T-cell (primary cell): ENCODE measurements around the gene ZNF518A. TPM values are rescaled to one million over a fixed set of nuclear protein-coding genes. Genes with fewer than 3 reads are reported as not detected.
A peak's percentile ranks its signal among the peaks of the same experiment; 100 is the strongest.

Experiments
- ATAC-seq, 4 experiments: fragments of 200-7000 bp in 3 of 4; fragments of 150-1000 bp in 1 of 4; cut with Tn5 transposase; replicated peaks in 1 of 4; 1 replicate in 3 of 4; 2 replicates in 1 of 4; pipeline ENCODE4 v1.10.0; 2021; ENCODE audit warnings: moderate library complexity in 3 of 4, mild to moderate bottlenecking in 2 of 4, moderate number of reproducible peaks in 1 of 4
- CTCF ChIA-PET, 2 donors: fragments of 300-600 bp; sonication (Branson Sonifier 250); formaldehyde crosslinking; loops; one replicate each; lab custom pipeline; 2022; ENCODE audit warnings: antibody characterized with exemption in 2 of 2; lab: Charles Lee
- POLR2A ChIA-PET, 2 donors: fragments of 300-600 bp; sonication (Branson Sonifier 250); formaldehyde crosslinking; loops; one replicate each; lab custom pipeline; 2022; ENCODE audit warnings: antibody characterized with exemption in 2 of 2; lab: Charles Lee
- DNase-seq, 35 experiments: peaks; one replicate each; pipeline versions ENCODE4 v3.0.0 to v3.0.0-alpha.2; 2013 to 2023
- H3K27ac ChIP-seq: one replicate; pipeline ENCODE4 v1.5.1; 2013; ENCODE audit warnings: low read length
- H3K27me3 ChIP-seq, 2 experiments: replicated peaks in 1 of 2; 1 replicate in 1 of 2; 2 replicates in 1 of 2; pipeline versions ENCODE4 v1.6.1 to v1.7.0; 2013; ENCODE audit warnings: low read length in 1 of 2, mixed read lengths in 1 of 2; ENCODE audit not compliant: control insufficient read depth in 2 of 2, insufficient read depth in 2 of 2; ENCODE audit errors: extremely low read depth in 1 of 2
- H3K36me3 ChIP-seq, 2 donors: 1 replicate in 1 of 2; 2 replicates in 1 of 2; pipeline versions ENCODE4 v1.6.1 to v1.7.0; 2013; ENCODE audit warnings: low read length in 1 of 2; ENCODE audit not compliant: control insufficient read depth in 2 of 2, insufficient read depth in 1 of 2; ENCODE audit errors: extremely low read depth in 1 of 2
- H3K4me1 ChIP-seq, 2 experiments: 1 replicate in 1 of 2; 2 replicates in 1 of 2; pipeline versions ENCODE4 v1.6.1 to v1.7.0; 2013; ENCODE audit warnings: low read length in 2 of 2, mixed read lengths in 1 of 2; ENCODE audit not compliant: insufficient read depth in 2 of 2, control insufficient read depth in 1 of 2; ENCODE audit errors: extremely low read depth in 1 of 2
- H3K4me3 ChIP-seq, 2 donors: 1 replicate in 1 of 2; 2 replicates in 1 of 2; pipeline versions ENCODE4 v1.5.1 to v1.7.0; 2013; ENCODE audit warnings: mild to moderate bottlenecking in 2 of 2, low read length in 1 of 2, moderate library complexity in 1 of 2; ENCODE audit not compliant: control insufficient read depth in 1 of 2; ENCODE audit errors: extremely low read depth in 1 of 2
- H3K9me3 ChIP-seq: 2 replicates; pipeline ENCODE4 v1.7.0; 2013
- H3K27ac Mint-ChIP-seq, 2 donors: one replicate each; pipeline ENCODE4 v1.8.0; 2020 to 2021; ENCODE audit warnings: mild to moderate bottlenecking in 2 of 2, mixed read lengths in 2 of 2
- H3K27me3 Mint-ChIP-seq, 2 donors: one replicate each; pipeline ENCODE4 v1.8.0; 2021 to 2022; ENCODE audit warnings: mixed read lengths in 2 of 2
- H3K36me3 Mint-ChIP-seq: one replicate; pipeline ENCODE4 v1.8.0; 2021; ENCODE audit warnings: mixed read lengths
- H3K4me1 Mint-ChIP-seq, 3 donors: one replicate each; pipeline ENCODE4 v1.8.0; 2020 to 2022; ENCODE audit warnings: mixed read lengths in 3 of 3, mild to moderate bottlenecking in 1 of 3
- H3K4me3 Mint-ChIP-seq, 3 donors: one replicate each; pipeline ENCODE4 v1.8.0; 2020 to 2022; ENCODE audit warnings: mild to moderate bottlenecking in 3 of 3, mixed read lengths in 3 of 3, moderate library complexity in 3 of 3
- H3K9me3 Mint-ChIP-seq, 3 donors: one replicate each; pipeline ENCODE4 v1.8.0; 2020 to 2022; ENCODE audit warnings: mixed read lengths in 3 of 3
- WGBS: methylation state at CpG from one replicate; pipeline ENCODE4 v1.1.5; 2013; ENCODE audit warnings: missing lambda C conversion rate; ENCODE audit not compliant: insufficient coverage; 5-methylcytosine and 5-hydroxymethylcytosine counted together
- total RNA-seq, 35 experiments: library from RNA in 6 of 35; stranded (reverse) in 6 of 35; fragments of 120-200 nt in 1 of 35; gene quantifications; one replicate each; pipeline versions ENCODE4 v1.2.1 to v1.2.4 and lab custom pipeline; 2013 to 2026

Gene ZNF518A
- total RNA-seq, 5 donors from 2014 or later (not counting 1 experiment from before 2014, with no cell fraction given), result 17.7 to 22.8 (median 20.6) TPM

DNA sequence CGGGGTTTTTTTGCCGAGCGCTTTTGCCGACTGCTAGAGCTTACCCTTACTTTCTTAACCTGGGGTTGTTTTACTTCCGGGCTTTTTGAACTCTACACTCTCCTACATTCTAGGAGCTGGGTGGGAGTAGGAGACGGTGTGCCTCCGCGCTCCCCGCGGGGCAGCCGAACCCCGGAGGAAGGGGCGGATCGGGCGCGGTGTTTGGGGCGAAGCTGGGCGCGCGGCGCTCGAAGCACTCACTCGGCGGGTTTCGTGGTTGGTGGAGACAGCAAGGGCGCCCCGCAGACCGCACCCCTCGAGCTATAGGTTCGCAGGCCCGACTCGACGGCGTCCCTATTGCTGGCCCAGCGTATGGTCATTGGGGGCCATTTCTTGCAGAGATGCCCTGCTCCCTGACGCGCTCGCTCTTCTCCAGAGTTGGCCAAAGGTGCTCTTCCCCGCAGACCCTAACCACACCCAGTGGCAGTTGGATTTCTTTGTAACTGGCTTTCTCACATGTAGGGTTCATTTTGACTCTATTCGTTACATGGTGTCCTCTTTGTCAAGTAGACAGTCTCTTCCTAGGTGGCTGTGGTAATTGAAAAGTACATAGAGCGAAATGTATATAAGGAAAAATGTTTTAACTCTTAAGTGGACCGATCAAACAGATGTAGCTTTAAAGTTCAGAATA lies 364 bp downstream of the ZNF518A start:
- Mint-ChIP-seq H3K9me3 (peaks cover 0 to 10% (median 1%) of the 10 kb centered on the region in 3 donors), H3K4me3 (peak overlapping the region; percentile 93 to 97 (median 97)), H3K27me3 (peaks cover 13 to 30% of the 10 kb centered on the region in 2 donors), H3K27ac (peak overlapping the region; percentile 99), H3K36me3 (peaks cover 29% of the 10 kb centered on the region), H3K4me1 (peaks cover 21 to 27% (median 25%) of the 10 kb centered on the region in 3 donors)
- Histone ChIP-seq H3K27me3 (peaks cover 0 to 4% of the 10 kb centered on the region in 2 experiments), H3K36me3 (peaks cover 0 to 21% of the 10 kb centered on the region in 2 donors), H3K9me3 (peaks cover 2% of the 10 kb centered on the region), H3K27ac (peak overlapping the region; percentile 97), H3K4me1 (peaks cover 8 to 16% of the 10 kb centered on the region in 2 experiments), H3K4me3 (peak overlapping the region; percentile 73 to 97)
- ChIA-PET POLR2A (interaction anchor here (0.9 to 2.0 kb wide), 4 partner anchors 23 to 437 kb away, joined by 3 to 18 read pairs (median 8); partner anchors contain the start of gene TCTN3 (in 1 of the 2)), CTCF (interaction anchor here (0.5 to 2.1 kb wide), 6 partner anchors 24 to 437 kb away, joined by 4 to 9 read pairs (median 5); partner anchors contain the start of gene TCTN3 (in 1 of the 2))
- 1% methylated on average over 28 of the region's 42 CpGs for WGBS
- DNase-seq, result peak in 12 of 35 experiments; percentile 54 to 86 (median 66)
- peak; percentile 74 to 77 (median 76) for ATAC-seq

DNA sequence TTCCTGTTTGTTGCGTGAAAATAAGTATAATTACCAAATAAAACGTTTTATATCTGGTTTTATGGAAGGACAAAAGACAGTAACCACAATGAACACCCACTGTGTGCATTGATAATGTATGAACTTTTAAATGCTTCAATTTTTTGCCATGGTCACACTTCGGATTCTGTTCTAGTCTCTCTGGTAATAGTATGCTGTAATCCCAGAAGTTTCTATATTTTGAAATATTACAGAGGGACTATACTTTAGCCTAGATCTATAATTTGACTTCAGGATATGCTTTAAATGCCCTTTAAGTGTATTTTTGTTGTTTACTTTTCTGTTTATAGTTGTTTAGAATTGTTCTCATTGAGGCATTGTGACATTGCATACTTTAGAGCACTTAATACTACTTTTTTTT lies 1.5 kb downstream of the ZNF518A start:
- H3K27ac Mint-ChIP-seq, result no peak overlapping the region
- no peak for ATAC-seq
- peaks cover 6 to 20% of the 10 kb centered on the region in 2 donors for H3K27me3 Mint-ChIP-seq
- peaks cover 21 to 29% (median 27%) of the 10 kb centered on the region in 3 donors for H3K4me1 Mint-ChIP-seq
- CTCF ChIA-PET, result no interaction called here
- H3K36me3 Mint-ChIP-seq, result peaks cover 36% of the 10 kb centered on the region
- peaks cover 8 to 16% of the 10 kb centered on the region in 2 experiments for H3K4me1 ChIP-seq
- no CpG with 5 or more reads among the region's 3 CpGs for WGBS
- peaks cover 0 to 10% (median 1%) of the 10 kb centered on the region in 3 donors for H3K9me3 Mint-ChIP-seq
- no peak for DNase-seq
- no peak overlapping the region for H3K27ac ChIP-seq
- peaks cover 0 to 25% of the 10 kb centered on the region in 2 donors for H3K36me3 ChIP-seq
- H3K9me3 ChIP-seq, result peaks cover 2% of the 10 kb centered on the region
- no peak overlapping the region for H3K4me3 ChIP-seq
- peak overlapping the region; percentile 49 to 97 (median 93) for H3K4me3 Mint-ChIP-seq
- no peaks in the 10 kb centered on the region for H3K27me3 ChIP-seq
- POLR2A ChIA-PET, result interaction anchor here in 1 of 2 donors (0.7 kb wide), 1 partner anchor 683 kb away, joined by 7 read pairs; no protein-coding TSS in a partner anchor

DNA sequence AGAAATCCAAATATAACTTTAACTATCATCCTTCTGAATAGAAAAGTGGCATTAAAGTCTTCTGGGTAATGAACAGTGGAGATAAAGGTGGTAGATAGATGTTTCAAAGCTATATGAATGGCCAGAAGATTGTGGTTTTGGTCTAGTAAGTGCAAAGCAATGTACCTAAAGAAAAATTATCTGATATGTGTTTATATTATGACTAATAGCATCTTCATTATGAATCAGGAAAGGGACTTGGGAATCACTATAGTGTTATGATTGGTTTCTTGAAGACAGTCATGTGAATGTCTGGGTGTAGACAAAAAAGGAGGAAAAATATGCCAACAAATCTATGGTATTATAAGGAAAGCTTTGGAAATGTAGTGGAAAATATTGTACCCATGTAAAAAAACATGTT lies 3.0 kb downstream of the ZNF518A start:
- Mint-ChIP-seq H3K36me3 (peaks cover 51% of the 10 kb centered on the region), H3K4me3 (no peak overlapping the region), H3K4me1 (peaks cover 21 to 35% (median 31%) of the 10 kb centered on the region in 3 donors), H3K27ac (no peak overlapping the region), H3K27me3 (peaks cover 1 to 8% of the 10 kb centered on the region in 2 donors), H3K9me3 (peaks cover 0 to 9% (median 1%) of the 10 kb centered on the region in 3 donors)
- H3K36me3 ChIP-seq, result peaks cover 0 to 40% of the 10 kb centered on the region in 2 donors
- no peaks in the 10 kb centered on the region for H3K27me3 ChIP-seq
- POLR2A ChIA-PET, result no interaction called here
- ATAC-seq (no peak), DNase-seq (no peak)
- peaks cover 8 to 16% of the 10 kb centered on the region in 2 experiments for H3K4me1 ChIP-seq
- no peak overlapping the region for H3K4me3 ChIP-seq
- H3K9me3 ChIP-seq, result peaks cover 2% of the 10 kb centered on the region
- CTCF ChIA-PET, result no interaction called here
- H3K27ac ChIP-seq, result no peak overlapping the region

DNA sequence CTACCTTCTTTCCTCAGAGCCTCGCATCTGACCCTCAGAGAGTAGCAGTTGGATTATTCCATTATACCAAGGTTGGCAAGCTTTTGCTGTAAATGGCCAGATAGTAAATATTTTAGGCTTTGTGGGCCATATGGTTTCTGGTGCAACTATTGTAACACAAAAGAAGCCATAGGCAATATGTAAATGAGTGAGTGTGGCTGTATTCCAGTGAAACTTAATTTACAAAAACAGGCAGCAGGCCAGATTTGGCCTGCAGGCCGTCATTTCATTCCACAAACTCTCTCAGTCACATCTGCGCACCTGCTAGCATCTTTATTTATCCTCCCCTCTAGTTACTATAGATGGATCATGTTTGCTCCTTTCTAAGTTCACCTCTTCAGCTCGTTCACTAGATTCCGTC lies 6.7 kb downstream of the ZNF518A start:
- ChIA-PET POLR2A (no interaction called here), CTCF (no interaction called here)
- ATAC-seq (no peak), DNase-seq (no peak)
- Histone ChIP-seq H3K27me3 (no peaks in the 10 kb centered on the region), H3K27ac (no peak overlapping the region), H3K9me3 (no peaks in the 10 kb centered on the region), H3K4me3 (no peak overlapping the region), H3K4me1 (peaks cover 0 to 3% of the 10 kb centered on the region in 2 experiments), H3K36me3 (peaks cover 3 to 65% of the 10 kb centered on the region in 2 donors)
- Mint-ChIP-seq H3K4me1 (peaks cover 5 to 14% (median 8%) of the 10 kb centered on the region in 3 donors), H3K27me3 (no peaks in the 10 kb centered on the region), H3K27ac (no peak overlapping the region), H3K9me3 (no peaks in the 10 kb centered on the region), H3K36me3 (peaks cover 75% of the 10 kb centered on the region), H3K4me3 (no peak overlapping the region)
- WGBS, result 100% methylated on average over 4 of the region's 5 CpGs

DNA sequence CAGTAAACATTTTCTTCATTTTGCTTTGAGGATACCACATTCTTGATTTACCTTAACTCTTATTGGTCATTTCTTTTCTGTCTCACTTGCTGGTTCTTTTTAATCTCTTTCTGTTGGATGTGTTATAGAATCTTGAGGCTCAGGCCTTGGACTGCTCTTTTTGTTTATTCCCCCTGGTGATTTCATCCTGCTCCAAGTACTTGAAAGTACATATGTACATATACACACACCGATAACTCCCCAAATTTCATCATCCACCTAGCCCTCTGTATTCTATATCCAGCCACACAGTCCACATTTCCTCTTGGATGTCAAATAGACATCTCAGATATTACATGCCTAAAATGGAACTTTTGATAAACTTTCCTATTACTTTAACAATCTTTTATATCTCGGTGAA lies 7.5 kb downstream of the ZNF518A start:
- Histone ChIP-seq H3K36me3 (peaks cover 3 to 66% of the 10 kb centered on the region in 2 donors), H3K27ac (no peak overlapping the region), H3K4me1 (no peaks in the 10 kb centered on the region), H3K9me3 (no peaks in the 10 kb centered on the region), H3K4me3 (no peak overlapping the region), H3K27me3 (no peaks in the 10 kb centered on the region)
- WGBS, result 100% methylated on average over 1 of the region's 2 CpGs
- CTCF ChIA-PET, result no interaction called here
- H3K36me3 Mint-ChIP-seq, result peaks cover 76% of the 10 kb centered on the region
- peaks cover 3 to 11% (median 5%) of the 10 kb centered on the region in 3 donors for H3K4me1 Mint-ChIP-seq
- H3K9me3 Mint-ChIP-seq, result no peaks in the 10 kb centered on the region
- H3K4me3 Mint-ChIP-seq, result no peak overlapping the region
- H3K27me3 Mint-ChIP-seq, result no peaks in the 10 kb centered on the region
- POLR2A ChIA-PET, result interaction anchor here in 1 of 2 donors (0.5 kb wide), 1 partner anchor 31 kb away, joined by 6 read pairs; no protein-coding TSS in a partner anchor
- H3K27ac Mint-ChIP-seq, result no peak overlapping the region
- no peak for ATAC-seq
- DNase-seq, result no peak

DNA sequence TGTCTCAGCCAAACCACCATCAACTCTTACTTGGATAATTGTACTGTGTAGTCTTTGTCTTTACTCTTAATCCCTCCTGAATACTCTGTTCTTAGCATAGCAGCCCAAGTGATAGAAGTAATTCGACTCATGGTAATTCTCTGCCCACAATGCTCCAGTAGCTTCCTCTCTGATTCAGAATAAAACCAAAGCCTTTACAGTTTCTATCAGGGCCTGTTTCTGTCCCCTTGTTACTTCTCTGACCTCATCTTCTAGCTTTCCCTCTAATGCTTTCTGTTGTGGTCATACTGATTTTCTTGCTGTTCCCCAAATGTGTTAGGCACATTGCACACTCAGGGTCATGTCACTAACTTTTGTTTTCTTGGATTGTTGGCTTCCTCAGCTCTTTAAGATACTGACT lies 8.0 kb downstream of the ZNF518A start:
- no peaks in the 10 kb centered on the region for H3K9me3 Mint-ChIP-seq
- no peaks in the 10 kb centered on the region for H3K9me3 ChIP-seq
- ATAC-seq (no peak), DNase-seq (no peak)
- H3K4me1 ChIP-seq, result no peaks in the 10 kb centered on the region
- H3K4me3 ChIP-seq, result no peak overlapping the region
- H3K27me3 ChIP-seq, result no peaks in the 10 kb centered on the region
- peaks cover 3 to 11% (median 5%) of the 10 kb centered on the region in 3 donors for H3K4me1 Mint-ChIP-seq
- WGBS, result no CpG with 5 or more reads among the region's 1 CpG
- POLR2A ChIA-PET, result interaction anchor here in 1 of 2 donors (0.5 kb wide), 1 partner anchor 30 kb away, joined by 6 read pairs; no protein-coding TSS in a partner anchor
- H3K27ac Mint-ChIP-seq, result no peak overlapping the region
- H3K27me3 Mint-ChIP-seq, result no peaks in the 10 kb centered on the region
- peaks cover 80% of the 10 kb centered on the region for H3K36me3 Mint-ChIP-seq
- CTCF ChIA-PET, result no interaction called here
- peaks cover 3 to 69% of the 10 kb centered on the region in 2 donors for H3K36me3 ChIP-seq
- no peak overlapping the region for H3K27ac ChIP-seq
- no peak overlapping the region for H3K4me3 Mint-ChIP-seq
